NCI-H226 (cell line): Measurements from ENCODE around the gene EHF.

ENCODE experiments used
- DNase-seq: peaks from one replicate; pipeline ENCODE4 v3.0.0-alpha.2; 2015

The EHF gene

GRCh38 chr11:34647131-34647530, 26.2 kb downstream of the EHF start:
- no peak for DNase-seq

GRCh38 chr11:34647532-34647931, 26.6 kb downstream of the EHF start:
- DNase-seq: no peak

- DNase-seq: no peak
Observed at GRCh38 chr11:34648036-34648435, 27.1 kb downstream of the EHF start.

GRCh38 chr11:34649597-34649996, 28.7 kb downstream of the EHF start:
- DNase-seq: no peak

GRCh38 chr11:34650528-34650927, 29.6 kb downstream of the EHF start:
- DNase-seq: peak; percentile 26

- DNase-seq: no peak
Observed at GRCh38 chr11:34651551-34651950, 30.7 kb downstream of the EHF start.

- DNase-seq: no peak
Observed at GRCh38 chr11:34652191-34652973, 31.5 kb downstream of the EHF start.

GRCh38 chr11:34653031-34653430, 32.1 kb downstream of the EHF start:
- peak; percentile 24 for DNase-seq

- DNase-seq: peak; percentile 96
Observed at GRCh38 chr11:34653851-34654482, 33.1 kb downstream of the EHF start.

GRCh38 chr11:34654483-34655334, 33.8 kb downstream of the EHF start:
- no peak for DNase-seq

- peak; percentile 67 for DNase-seq
Observed at GRCh38 chr11:34655335-34656008, 34.6 kb downstream of the EHF start.

- no peak for DNase-seq
Observed at GRCh38 chr11:34656062-34656720, 35.3 kb downstream of the EHF start.

GRCh38 chr11:34658071-34659015, 37.5 kb downstream of the EHF start:
- no peak for DNase-seq

- no peak for DNase-seq
Observed at GRCh38 chr11:34659096-34659733, 38.3 kb downstream of the EHF start.

GRCh38 chr11:34665077-34665835, 44.4 kb downstream of the EHF start:
- DNase-seq: no peak

GRCh38 chr11:34667810-34668582, 47.1 kb downstream of the EHF start:
- no peak for DNase-seq

- no peak for DNase-seq
Observed at GRCh38 chr11:34668583-34669053, 47.7 kb downstream of the EHF start.

- DNase-seq: no peak
Observed at GRCh38 chr11:34669458-34669857, 48.6 kb downstream of the EHF start.

GRCh38 chr11:34671117-34671516, 50.2 kb downstream of the EHF start:
- DNase-seq: no peak
